H9 (cell line): ENCODE measurements around the gene DNAI2. TPM values are rescaled to one million over a fixed set of nuclear protein-coding genes. Genes with fewer than 3 reads are reported as not detected.

ENCODE experiments used
- DNase-seq: peaks from one replicate; pipeline ENCODE4 v3.0.0-alpha.2; 2017
- H2AFZ ChIP-seq: one replicate; pipeline ENCODE4 v1.6.1; 2013; ENCODE audit warnings: mild to moderate bottlenecking, low read length, control low read depth, moderate library complexity
- H2AK5ac ChIP-seq: 2 replicates; pipeline ENCODE4 v1.6.1; 2013; ENCODE audit warnings: low read length, control low read depth, mixed read lengths; ENCODE audit not compliant: insufficient read length
- H2BK120ac ChIP-seq: one replicate; pipeline ENCODE4 v1.6.1; 2013; ENCODE audit warnings: low read depth, mild to moderate bottlenecking, low read length, control low read depth, inconsistent platforms; ENCODE audit not compliant: poor library complexity, severe bottlenecking
- H2BK12ac ChIP-seq: 2 replicates; pipeline ENCODE4 v1.6.1; 2013; ENCODE audit warnings: low read length, control low read depth, mixed read lengths, low read depth; ENCODE audit not compliant: insufficient read length
- H2BK15ac ChIP-seq: 2 replicates; pipeline ENCODE4 v1.6.1; 2013; ENCODE audit warnings: low read depth, low read length, control low read depth
- H2BK20ac ChIP-seq: one replicate; pipeline ENCODE4 v1.6.1; 2013; ENCODE audit warnings: low read depth, mild to moderate bottlenecking, low read length, control low read depth, inconsistent platforms; ENCODE audit not compliant: poor library complexity, severe bottlenecking
- H2BK5ac ChIP-seq: 2 replicates; pipeline ENCODE4 v1.6.1; 2013; ENCODE audit warnings: low read length, control low read depth, mixed read lengths; ENCODE audit not compliant: insufficient read length
- H3K14ac ChIP-seq: 2 replicates; pipeline ENCODE4 v1.6.1; 2013; ENCODE audit warnings: low read length, control low read depth; ENCODE audit not compliant: insufficient read depth
- H3K18ac ChIP-seq: 2 replicates; pipeline ENCODE4 v1.6.1; 2013; ENCODE audit warnings: low read depth, mild to moderate bottlenecking, mixed read lengths, low read length, control low read depth; ENCODE audit not compliant: insufficient read length
- H3K23ac ChIP-seq: 2 replicates; pipeline ENCODE4 v1.6.1; 2013; ENCODE audit warnings: low read length, control low read depth, mixed read lengths, low read depth; ENCODE audit not compliant: insufficient read length
- H3K23me2 ChIP-seq: 2 replicates; pipeline ENCODE4 v1.6.1; 2013; ENCODE audit warnings: low read depth, mild to moderate bottlenecking, mixed read lengths, low read length, control low read depth; ENCODE audit not compliant: insufficient read length, poor library complexity, severe bottlenecking
- H3K27ac ChIP-seq: 2 replicates; pipeline ENCODE4 v1.5.1; 2013; ENCODE audit warnings: low read length, control low read depth, mixed read lengths, low read depth; ENCODE audit not compliant: insufficient read length
- H3K27me3 ChIP-seq: 2 replicates; pipeline ENCODE4 v1.6.1; 2013; ENCODE audit warnings: low read length, control low read depth, inconsistent platforms; ENCODE audit not compliant: insufficient read depth
- H3K4ac ChIP-seq: 2 replicates; pipeline ENCODE4 v1.6.1; 2013; ENCODE audit warnings: low read depth, mild to moderate bottlenecking, control low read depth, inconsistent platforms, low read length, moderate library complexity
- H3K4me1 ChIP-seq: 2 replicates; pipeline ENCODE4 v1.6.1; 2013; ENCODE audit warnings: low read length, control low read depth, inconsistent platforms; ENCODE audit not compliant: insufficient read depth
- H3K4me2 ChIP-seq: 2 replicates; pipeline ENCODE4 v1.6.1; 2013; ENCODE audit warnings: low read length, control low read depth, mixed read lengths; ENCODE audit not compliant: insufficient read length, insufficient read depth
- H3K56ac ChIP-seq: 2 replicates; pipeline ENCODE4 v1.6.1; 2013; ENCODE audit warnings: low read depth, mild to moderate bottlenecking, mixed read lengths, low read length, control low read depth; ENCODE audit not compliant: insufficient read length
- H3K79me1 ChIP-seq: 2 replicates; pipeline ENCODE4 v1.6.1; 2013; ENCODE audit warnings: low read depth, mild to moderate bottlenecking, moderate library complexity, low read length, control low read depth, inconsistent platforms; ENCODE audit not compliant: insufficient read depth, poor library complexity, severe bottlenecking
- H3K79me2 ChIP-seq: 2 replicates; pipeline ENCODE4 v1.6.1; 2013; ENCODE audit warnings: low read length, control low read depth, inconsistent platforms; ENCODE audit not compliant: insufficient read depth
- H3K9ac ChIP-seq: 2 replicates; pipeline ENCODE4 v1.6.1; 2013; ENCODE audit warnings: low read length, control low read depth, mixed read lengths; ENCODE audit not compliant: insufficient read length; ENCODE audit errors: extremely low read depth
- H3K9me3 ChIP-seq: one replicate; pipeline ENCODE4 v1.6.1; 2013; ENCODE audit warnings: low read depth, low read length, inconsistent platforms; ENCODE audit not compliant: control insufficient read depth
- H3T11ph ChIP-seq: one replicate; pipeline ENCODE4 v1.6.1; 2013; ENCODE audit warnings: mild to moderate bottlenecking, low read length, control low read depth, inconsistent platforms
- H4K20me1 ChIP-seq: one replicate; pipeline ENCODE4 v1.6.1; 2013; ENCODE audit not compliant: control insufficient read depth, insufficient read length, insufficient read depth
- H4K5ac ChIP-seq: 2 replicates; pipeline ENCODE4 v1.6.1; 2013; ENCODE audit warnings: low read depth, mild to moderate bottlenecking, mixed read lengths, low read length, control low read depth; ENCODE audit not compliant: insufficient read length
- H4K8ac ChIP-seq: replicated peaks from 2 replicates; pipeline ENCODE4 v1.6.1; 2013; ENCODE audit warnings: low read length, control low read depth, mixed read lengths, low read depth; ENCODE audit not compliant: insufficient read length
- H4K91ac ChIP-seq: 2 replicates; pipeline ENCODE4 v1.6.1; 2013; ENCODE audit warnings: low read depth, mild to moderate bottlenecking, moderate library complexity, mixed read lengths, low read length, control low read depth; ENCODE audit not compliant: insufficient read length
- H3K27ac Mint-ChIP-seq, 3 experiments: 2 replicates in 2 of 3; 3 replicates in 1 of 3; pipeline ENCODE4 v1.8.0; 2020 to 2021; ENCODE audit warnings: mixed read lengths in 3 of 3, mild to moderate bottlenecking in 1 of 3, moderate library complexity in 1 of 3
- H3K27me3 Mint-ChIP-seq: 2 replicates; pipeline ENCODE4 v1.8.0; 2021; ENCODE audit warnings: low read depth, mild to moderate bottlenecking, moderate library complexity, mixed read lengths
- H3K36me3 Mint-ChIP-seq, 3 experiments: 2 replicates in 2 of 3; 3 replicates in 1 of 3; pipeline ENCODE4 v1.8.0; 2020 to 2021; ENCODE audit warnings: low read depth in 3 of 3, mixed read lengths in 3 of 3; ENCODE audit not compliant: insufficient read depth in 1 of 3
- H3K4me1 Mint-ChIP-seq, 2 experiments: 2 replicates each; pipeline ENCODE4 v1.8.0; 2020; ENCODE audit warnings: mixed read lengths in 2 of 2
- H3K4me3 Mint-ChIP-seq, 2 experiments: 2 replicates in 1 of 2; 3 replicates in 1 of 2; pipeline ENCODE4 v1.8.0; 2020 to 2021; ENCODE audit warnings: mild to moderate bottlenecking in 2 of 2, mixed read lengths in 2 of 2, moderate library complexity in 1 of 2
- H3K9me3 Mint-ChIP-seq, 2 experiments: 2 replicates in 1 of 2; 3 replicates in 1 of 2; pipeline ENCODE4 v1.8.0; 2020; ENCODE audit warnings: mild to moderate bottlenecking in 2 of 2, mixed read lengths in 2 of 2, moderate library complexity in 1 of 2
- WGBS: extraction: QIAGEN DNeasy Blood & Tissue Kit; methylation state at CpG from one replicate; pipeline ENCODE4 v1.1.7; 2013; ENCODE audit warnings: missing lambda C conversion rate, low lambda C conversion rate, mixed read lengths; ENCODE audit not compliant: insufficient read length; ENCODE audit errors: extremely low coverage; 5-methylcytosine and 5-hydroxymethylcytosine counted together
- total RNA-seq: library from RNA; stranded (reverse); gene quantifications from 2 replicates; pipeline ENCODE4 v1.2.1, GENCODE V29; 2021
- TF ChIP-seq, protein P1 (sequence below): fragments of 200-600 bp; sonication (generic); conservative IDR thresholded peaks from 3 replicates; pipeline ENCODE4 v1.8.0; 2021; ENCODE audit warnings: antibody characterized with exemption, mild to moderate bottlenecking

Gene DNAI2
- total RNA-seq, 1 experiment from 2014 or later = not detected

GRCh38 chr17:74357466-74357809 lies 83.4 kb downstream of the DNAI2 start:
- H4K8ac ChIP-seq = no peak overlapping the region
- H2BK20ac ChIP-seq = no peak overlapping the region
- H3K4me1 ChIP-seq = peaks cover 2% of the 10 kb centered on the region; the same call in 1 of the 2 replicates
- H3T11ph ChIP-seq = no peak overlapping the region
- Mint-ChIP-seq H3K4me1 (peaks cover 16 to 38% of the 10 kb centered on the region in 2 experiments), H3K4me3 (peak overlapping the region in 1 of 2 experiments; percentile 48; a peak in 1 of 5 replicates), H3K36me3 (peaks cover 0 to 9% (median 7%) of the 10 kb centered on the region in 3 experiments; a peak in 4 of 7 replicates), H3K9me3 (no peaks in the 10 kb centered on the region; a peak in 1 of 5 replicates), H3K27me3 (peaks cover 80% of the 10 kb centered on the region), H3K27ac (no peak overlapping the region)
- no peak for DNase-seq
- H3K79me2 ChIP-seq = no peaks in the 10 kb centered on the region
- no peak overlapping the region for H2BK15ac ChIP-seq
- H4K5ac ChIP-seq = no peak overlapping the region
- H3K27me3 ChIP-seq = peaks cover 8% of the 10 kb centered on the region; the same call in 1 of the 2 replicates
- H2BK120ac ChIP-seq = no peak overlapping the region
- no peak overlapping the region for H3K14ac ChIP-seq
- no peak overlapping the region for H3K4me2 ChIP-seq
- H2AK5ac ChIP-seq = no peak overlapping the region
- no peaks in the 10 kb centered on the region for H4K20me1 ChIP-seq
- no peak overlapping the region for H4K91ac ChIP-seq
- no CpG with 5 or more reads among the region's 32 CpGs for WGBS
- no peak overlapping the region for H3K4ac ChIP-seq
- no peak overlapping the region for H3K27ac ChIP-seq
- H3K18ac ChIP-seq = no peak overlapping the region
- no peak overlapping the region for H3K9ac ChIP-seq
- TF ChIP-seq, protein P1, sequence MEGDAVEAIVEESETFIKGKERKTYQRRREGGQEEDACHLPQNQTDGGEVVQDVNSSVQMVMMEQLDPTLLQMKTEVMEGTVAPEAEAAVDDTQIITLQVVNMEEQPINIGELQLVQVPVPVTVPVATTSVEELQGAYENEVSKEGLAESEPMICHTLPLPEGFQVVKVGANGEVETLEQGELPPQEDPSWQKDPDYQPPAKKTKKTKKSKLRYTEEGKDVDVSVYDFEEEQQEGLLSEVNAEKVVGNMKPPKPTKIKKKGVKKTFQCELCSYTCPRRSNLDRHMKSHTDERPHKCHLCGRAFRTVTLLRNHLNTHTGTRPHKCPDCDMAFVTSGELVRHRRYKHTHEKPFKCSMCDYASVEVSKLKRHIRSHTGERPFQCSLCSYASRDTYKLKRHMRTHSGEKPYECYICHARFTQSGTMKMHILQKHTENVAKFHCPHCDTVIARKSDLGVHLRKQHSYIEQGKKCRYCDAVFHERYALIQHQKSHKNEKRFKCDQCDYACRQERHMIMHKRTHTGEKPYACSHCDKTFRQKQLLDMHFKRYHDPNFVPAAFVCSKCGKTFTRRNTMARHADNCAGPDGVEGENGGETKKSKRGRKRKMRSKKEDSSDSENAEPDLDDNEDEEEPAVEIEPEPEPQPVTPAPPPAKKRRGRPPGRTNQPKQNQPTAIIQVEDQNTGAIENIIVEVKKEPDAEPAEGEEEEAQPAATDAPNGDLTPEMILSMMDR = no peak
- no peak overlapping the region for H2BK5ac ChIP-seq
- peaks cover 3% of the 10 kb centered on the region for H3K23me2 ChIP-seq
- H2AFZ ChIP-seq = no peak overlapping the region
- H3K79me1 ChIP-seq = no peaks in the 10 kb centered on the region
- no peaks in the 10 kb centered on the region for H3K9me3 ChIP-seq
- no peak overlapping the region for H3K56ac ChIP-seq
- no peak overlapping the region for H2BK12ac ChIP-seq
- H3K23ac ChIP-seq = no peak overlapping the region
